K562 (cell line): Measurements from ENCODE around the gene UBXN11. TPM values are rescaled to one million over a fixed set of nuclear protein-coding genes. Genes with fewer than 3 reads are reported as not detected.

Source experiments
- AFF1 ChIP-seq, 2 experiments: fragments of 450-650 bp; IDR thresholded peaks; 2 replicates each; pipeline ENCODE4 v1.6.1; 2018; ENCODE audit warnings: mild to moderate bottlenecking in 2 of 2, low read depth in 1 of 2; ENCODE audit not compliant: partially characterized antibody in 2 of 2
- CBFA2T2 ChIP-seq: fragments of 450-650 bp; conservative IDR thresholded peaks from 2 replicates; pipeline ENCODE4 v1.6.1; 2017; ENCODE audit warnings: mild to moderate bottlenecking
- GATA2 ChIP-seq: sonication (generic); formaldehyde crosslinking; IDR thresholded peaks from 2 replicates; pipeline ENCODE4 v1.4.0; 2020; ENCODE audit warnings: mild to moderate bottlenecking, missing genetic modification reagents
- HMBOX1 ChIP-seq: sonication (generic); IDR thresholded peaks from 2 replicates; pipeline ENCODE4 v1.6.1; 2016
- HNRNPUL1 ChIP-seq: fragments of 200-400 bp; formaldehyde crosslinking; IDR thresholded peaks from 2 replicates; pipeline ENCODE4 v1.6.1; 2017; ENCODE audit warnings: low read length
- NEUROD1 ChIP-seq: fragments of 150-350 bp; IDR thresholded peaks from 2 replicates; pipeline ENCODE4 v1.6.1; 2014; ENCODE audit warnings: borderline replicate concordance, low read length, low read depth; ENCODE audit not compliant: partially characterized antibody
- PPARD ChIP-seq: fragments of 250-450 bp; sonication (Bioruptor Pico); IDR thresholded peaks from 2 replicates; pipeline ENCODE4 v1.8.0; 2022; ENCODE audit warnings: inconsistent platforms, mild to moderate bottlenecking, moderate library complexity
- RCOR1 ChIP-seq, 2 experiments: IDR thresholded peaks; 2 replicates each; pipeline ENCODE4 v1.6.1; 2012; ENCODE audit warnings: low read depth in 2 of 2, low read length in 2 of 2, borderline replicate concordance in 1 of 2, improper control_type of control experiment in 1 of 2
- RERE ChIP-seq: sonication (generic); formaldehyde crosslinking; IDR thresholded peaks from 2 replicates; pipeline ENCODE4 v1.8.0; 2023; ENCODE audit warnings: missing genetic modification reagents, mild to moderate bottlenecking, borderline replicate concordance
- SMAD3 ChIP-seq: fragments of 450-650 bp; formaldehyde crosslinking; conservative IDR thresholded peaks from 2 replicates; pipeline ENCODE4 v1.4.0; 2020; ENCODE audit warnings: mild to moderate bottlenecking
- SREBF1 ChIP-seq: fragments of 150-350 bp; IDR thresholded peaks from 2 replicates; pipeline ENCODE4 v1.6.1; 2014; ENCODE audit warnings: antibody characterized with exemption, low read depth, low read length, borderline replicate concordance
- XRCC4 ChIP-seq: IDR thresholded peaks from one replicate; pipeline ENCODE4 v1.6.1; 2011; ENCODE audit not compliant: insufficient read depth, insufficient read length; ENCODE audit errors: extremely low read depth
- ZFP30 ChIP-seq: fragments of 250-450 bp; sonication (Bioruptor Pico); IDR thresholded peaks from 2 replicates; pipeline ENCODE4 v1.8.0; 2022; ENCODE audit warnings: moderate library complexity, mild to moderate bottlenecking, inconsistent platforms, borderline replicate concordance
- ZNF174 ChIP-seq: fragments of 250-450 bp; sonication (Bioruptor Pico); IDR thresholded peaks from 2 replicates; pipeline ENCODE4 v1.4.0; 2020; ENCODE audit warnings: mild to moderate bottlenecking
- ZNF274 ChIP-seq: IDR thresholded peaks from 2 replicates; pipeline ENCODE4 v1.6.1; 2011; ENCODE audit warnings: low read depth, mild to moderate bottlenecking, low read length, moderate library complexity, borderline replicate concordance
- ZNF507 ChIP-seq: conservative IDR thresholded peaks from 2 replicates; pipeline ENCODE4 v1.6.1; 2017; ENCODE audit warnings: missing genetic modification characterization, missing compliant biosample characterization
- ZNF707 ChIP-seq: fragments of 250-450 bp; sonication (Bioruptor Pico); conservative IDR thresholded peaks from 2 replicates; pipeline ENCODE4 v1.8.0; 2022; ENCODE audit warnings: inconsistent platforms, mild to moderate bottlenecking, moderate library complexity
- polyA plus RNA-seq, 8 experiments: library from polyadenylated mRNA; depleted of rRNA in 4 of 8; stranded (reverse) in 5 of 8; unstranded in 3 of 8; fragments of >200 nt; fragmentation: Nextera tagmentation in 2 of 8; fragmentation: Illumina TruSeq in 1 of 8; extraction: Ambion mirVana in 2 of 8; extraction: Trizol in 1 of 8; gene quantifications; 2 replicates each; pipeline versions ENCODE4 v1.2.1 to v1.2.3, GENCODE V29; 2011 to 2014; ENCODE audit warnings: inconsistent platforms in 1 of 8, missing spikeins in 1 of 8
- total RNA-seq, 7 experiments: library from RNA; depleted of rRNA in 6 of 7; stranded (reverse); fragments of >200 nt in 6 of 7; fragmentation: Illumina TruSeq in 2 of 7; extraction: Trizol in 2 of 7; gene quantifications; 2 replicates each; pipeline versions ENCODE4 v1.2.1 to v1.2.3, GENCODE V29; 2011 to 2021; ENCODE audit warnings: low replicate concordance in 1 of 7

The UBXN11 gene
- total and polyA plus RNA-seq, 9 of the 15 experiments (the other 6 are each of a cell fraction or from before 2014, with no cell fraction given), result 0.48 to 34.3 (median 11.3) TPM

GRCh38 chr1:26336477-26337205 is 30.2 kb upstream of the UBXN11 start (continued):
- TF ChIP-seq RERE (CRISPR knock-in tag), result peak; percentile 74; the same call in 1 of the 2 replicates
- no peak for TF ChIP-seq XRCC4
- TF ChIP-seq AFF1 (IDR thresholded peaks at IDR 0.05; ENCODE audit: low read depth in 1 of 2, partially characterized antibody in 2 of 2), result peak; percentile 67 to 85
- TF ChIP-seq NEUROD1, result peak; percentile 61
- TF ChIP-seq CBFA2T2, result 0 out of 2 replicates have a peak, but pooled peaks have one; percentile 2
- no peak for TF ChIP-seq HNRNPUL1
- no peak for TF ChIP-seq RCOR1 (IDR thresholded peaks at IDR 0.05; ENCODE audit: borderline replicate concordance in 1 of 2, low read depth in 2 of 2, low read length in 2 of 2)
- no peak for TF ChIP-seq GATA2
- TF ChIP-seq ZNF507 (tag), result no peak; the same call in 1 of the 2 replicates
- peak; percentile 65 for TF ChIP-seq ZNF707 (CRISPR knock-in tag)
- TF ChIP-seq ZFP30, result 0 out of 2 replicates have a peak, but pooled peaks have one; percentile 12
- no peak; the same call in 1 of the 2 replicates for TF ChIP-seq ZNF174 (CRISPR knock-in tag)
- peak; percentile 72; the same call in 1 of the 2 replicates for TF ChIP-seq PPARD (CRISPR knock-in tag)
- TF ChIP-seq ZNF274, result no peak
- peak; percentile 97 for TF ChIP-seq SMAD3 (CRISPR knock-in tag)
- TF ChIP-seq HMBOX1, result no peak
- 0 out of 2 replicates have a peak, but pooled peaks have one; percentile 63 for TF ChIP-seq SREBF1
